GM18502 (cell line): ENCODE results near the gene ABHD6.
"Not testable (repeated sequence)": the region's sequence is repeated elsewhere in the genome, so short reads cannot be mapped to it uniquely, and the experiment has no call there.

ENCODE experiments used
- ATAC-seq: cut with Tn5 transposase; IDR thresholded peaks from one replicate; pipeline ENCODE4 v1.9.1; 2021; ENCODE audit warnings: mild to moderate bottlenecking; ENCODE audit not compliant: unreplicated experiment, poor library complexity

Gene ABHD6

DNA sequence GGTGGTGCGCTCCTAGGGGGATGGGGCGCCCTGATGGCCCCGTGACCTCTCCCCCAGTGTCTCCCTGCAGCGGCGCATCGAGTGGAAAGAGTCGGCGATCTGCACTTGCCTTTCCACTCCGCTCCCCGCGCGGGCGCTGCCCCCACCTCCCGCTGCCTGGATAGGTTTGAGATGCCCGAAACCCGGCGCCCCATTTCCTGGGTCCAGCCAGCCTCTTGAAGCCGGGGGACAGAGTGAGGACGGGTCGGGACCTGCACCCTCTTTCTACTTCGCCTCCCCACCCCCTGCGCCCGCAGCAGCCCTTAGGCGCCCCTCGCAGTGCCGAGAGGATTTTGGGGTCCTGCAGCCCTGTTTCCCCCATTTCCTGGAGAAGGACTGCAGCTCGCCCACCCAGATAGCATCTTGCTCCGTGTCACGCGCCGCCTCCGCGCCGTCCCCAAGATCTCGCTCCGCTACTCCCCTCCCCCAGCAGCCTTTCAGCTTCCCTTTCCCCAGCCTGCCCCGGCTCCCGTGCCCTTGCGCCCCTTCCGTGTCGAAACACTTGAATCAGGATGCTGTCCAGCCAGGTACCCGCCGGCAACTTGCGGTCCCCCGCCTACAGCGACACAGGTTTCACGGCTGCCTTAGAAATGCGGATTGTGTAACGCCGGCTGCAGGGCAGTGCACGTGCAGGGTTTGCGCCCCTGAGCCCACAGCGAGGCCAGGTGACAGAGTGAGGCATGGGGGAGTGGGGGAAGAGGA, 519 bp downstream of the ABHD6 start:
- ATAC-seq = peak; percentile 40

DNA sequence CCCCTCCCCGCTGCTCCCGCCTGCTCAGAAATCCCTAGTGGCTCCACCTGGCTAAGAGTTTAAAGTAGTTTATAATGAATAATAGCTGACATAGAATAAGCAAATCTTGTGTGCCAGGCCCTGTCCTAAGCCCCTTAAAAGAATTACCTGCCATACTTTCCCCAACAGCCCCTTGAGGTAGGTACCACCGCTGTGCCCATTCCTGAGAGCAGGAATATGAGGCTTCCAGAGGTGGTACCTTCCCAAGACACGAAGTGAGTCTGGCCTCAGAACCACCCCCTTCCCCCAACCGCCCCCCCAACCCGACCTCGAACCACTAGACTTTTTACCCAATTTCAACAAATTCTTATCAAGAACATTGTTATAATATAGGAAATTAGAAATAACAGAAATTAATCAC, 1.2 kb downstream of the ABHD6 start:
- no peak for ATAC-seq

DNA sequence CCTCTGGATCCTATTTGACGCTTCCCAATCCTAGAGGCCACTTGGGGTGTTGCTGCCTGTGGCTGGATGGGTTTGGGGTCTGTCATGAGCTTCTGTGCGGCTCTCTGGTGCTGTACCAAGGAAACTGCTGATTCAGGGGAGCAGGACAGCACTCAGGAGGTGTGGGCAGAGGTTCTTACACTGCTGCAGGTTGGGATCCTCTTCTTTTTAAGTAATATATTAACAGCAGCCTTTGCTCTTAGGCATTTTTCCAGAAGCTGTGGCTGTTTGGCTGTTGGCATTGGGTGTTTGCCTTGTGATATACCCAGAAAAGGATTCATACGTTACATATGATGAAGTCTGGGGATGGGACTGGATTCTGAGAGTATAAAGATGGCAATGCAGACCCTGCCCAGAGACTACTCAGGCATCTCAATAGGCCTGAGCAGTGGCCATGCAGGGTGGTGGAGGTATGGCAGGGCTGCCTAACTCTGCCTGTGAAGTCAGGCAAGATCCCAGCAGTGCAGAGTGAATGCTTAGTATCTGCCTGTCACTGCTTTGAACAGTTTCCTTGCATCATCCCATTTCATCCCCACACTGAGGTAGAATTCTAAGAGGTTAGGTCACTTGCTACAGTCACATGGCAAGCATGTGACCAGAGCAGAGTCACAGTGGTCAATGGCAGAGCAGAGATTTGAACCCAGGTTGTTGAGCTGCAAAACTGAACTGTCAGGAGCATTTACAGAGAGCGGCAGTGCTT, 3.9 kb downstream of the ABHD6 start:
- ATAC-seq = no peak

DNA sequence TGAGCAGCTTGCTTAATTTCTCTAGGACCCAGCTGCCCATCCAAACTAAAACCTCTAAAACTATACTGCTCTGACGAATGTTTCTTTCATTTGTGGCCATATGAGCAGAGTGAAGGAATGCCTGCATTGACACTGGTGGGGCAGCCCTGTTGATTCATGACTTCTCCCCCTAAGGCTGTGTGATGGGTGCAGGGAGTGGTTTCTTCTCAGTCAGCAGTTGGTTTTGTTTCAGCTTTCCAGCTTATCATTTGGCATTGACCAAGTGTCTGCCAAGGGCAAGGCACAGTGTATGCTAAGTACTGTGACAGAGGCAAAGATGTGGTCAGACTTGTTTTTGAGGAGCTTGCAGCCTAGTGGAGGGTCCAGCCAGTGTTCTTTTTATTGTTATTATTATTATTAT, 4.7 kb downstream of the ABHD6 start:
- ATAC-seq = no peak

DNA sequence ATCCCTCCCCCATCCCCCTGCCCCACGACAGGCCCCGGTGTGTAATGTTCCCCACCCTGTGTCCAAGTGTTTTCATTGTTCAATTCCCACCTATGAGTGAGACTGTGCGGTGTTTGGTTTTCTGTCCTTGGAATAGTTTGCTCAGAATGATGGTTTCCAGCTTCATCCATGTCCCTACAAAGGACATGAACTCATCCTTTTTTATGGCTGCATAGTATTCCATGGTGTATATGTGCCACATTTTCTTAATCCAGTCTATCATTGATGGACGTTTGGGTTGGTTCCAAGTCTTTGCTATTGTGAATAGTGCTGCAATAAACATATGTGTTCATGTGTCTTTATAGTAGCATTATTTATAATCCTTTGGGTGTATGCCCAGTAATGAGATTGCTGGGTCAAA, 5.3 kb downstream of the ABHD6 start:
- not testable (repeated sequence) for ATAC-seq

DNA sequence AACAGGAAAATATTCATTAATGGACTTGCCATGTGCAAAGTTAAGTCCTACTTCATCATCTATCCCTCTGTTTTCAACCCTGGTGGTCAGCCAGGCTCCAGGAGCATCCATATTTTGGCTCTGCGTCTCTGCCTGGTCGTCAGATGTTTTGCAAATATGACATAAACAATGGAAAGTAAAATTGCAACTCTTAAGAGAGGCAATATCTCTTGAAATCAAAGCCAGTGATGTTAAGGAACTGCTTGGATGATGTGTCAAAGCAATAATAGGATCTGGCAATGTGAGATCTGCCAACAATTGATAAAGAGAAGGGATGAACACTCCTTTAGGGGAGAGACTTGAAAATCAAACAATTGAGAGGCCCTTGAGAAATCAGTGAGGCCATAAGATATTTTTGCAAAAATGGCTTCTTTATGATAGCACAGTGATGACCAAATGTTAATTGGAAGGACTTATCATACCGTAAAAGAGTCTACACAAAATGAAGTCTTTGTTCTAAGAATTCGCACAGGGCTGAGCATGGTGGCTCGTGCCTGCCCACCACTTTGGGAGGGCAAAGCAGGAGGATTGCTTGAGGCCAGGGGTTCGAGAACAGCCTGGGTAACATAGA, 6.5 kb downstream of the ABHD6 start:
- ATAC-seq = no peak

DNA sequence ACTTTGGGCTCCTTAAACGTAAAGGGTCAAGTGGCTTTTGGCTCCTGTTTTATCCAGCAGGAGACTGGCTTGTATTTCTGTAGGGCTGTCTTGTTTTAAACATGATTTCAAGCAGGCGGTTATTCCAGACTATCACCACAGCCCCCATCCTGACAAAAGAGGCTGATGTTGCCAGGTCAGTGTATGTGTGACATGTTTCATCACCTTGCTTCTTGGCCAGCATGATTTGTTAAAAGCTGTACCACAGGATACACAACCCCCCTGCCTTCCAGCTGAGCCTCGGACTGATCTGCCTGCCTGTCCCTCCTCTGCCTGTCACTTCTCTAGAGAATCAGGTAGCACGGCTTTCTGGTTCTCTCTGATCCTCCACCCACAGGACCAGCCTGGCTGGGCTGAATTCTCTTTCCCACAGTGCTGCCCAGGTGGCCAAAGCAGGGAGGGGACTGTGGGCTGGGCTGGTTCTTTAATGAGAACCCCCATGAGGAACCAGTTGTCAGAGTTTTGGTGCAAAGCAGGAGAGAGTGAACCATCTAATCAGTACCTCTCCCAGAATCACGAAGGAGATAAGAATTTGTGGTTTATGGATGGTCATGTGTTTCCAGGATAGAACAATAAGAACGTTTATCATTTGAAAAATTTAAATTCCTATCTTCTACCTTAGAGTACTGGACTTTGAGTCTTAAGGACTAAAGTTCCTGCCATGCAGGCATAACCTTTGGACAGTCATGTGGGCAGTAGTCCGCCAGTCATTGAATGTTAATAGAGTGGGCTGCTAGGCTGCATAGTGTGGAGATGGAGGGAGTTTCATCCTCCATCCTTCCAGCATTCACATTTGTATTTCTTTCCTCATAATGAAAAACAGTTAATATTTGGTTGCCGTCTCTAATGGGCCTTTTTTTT, 8.8 kb downstream of the ABHD6 start:
- ATAC-seq = no peak

DNA sequence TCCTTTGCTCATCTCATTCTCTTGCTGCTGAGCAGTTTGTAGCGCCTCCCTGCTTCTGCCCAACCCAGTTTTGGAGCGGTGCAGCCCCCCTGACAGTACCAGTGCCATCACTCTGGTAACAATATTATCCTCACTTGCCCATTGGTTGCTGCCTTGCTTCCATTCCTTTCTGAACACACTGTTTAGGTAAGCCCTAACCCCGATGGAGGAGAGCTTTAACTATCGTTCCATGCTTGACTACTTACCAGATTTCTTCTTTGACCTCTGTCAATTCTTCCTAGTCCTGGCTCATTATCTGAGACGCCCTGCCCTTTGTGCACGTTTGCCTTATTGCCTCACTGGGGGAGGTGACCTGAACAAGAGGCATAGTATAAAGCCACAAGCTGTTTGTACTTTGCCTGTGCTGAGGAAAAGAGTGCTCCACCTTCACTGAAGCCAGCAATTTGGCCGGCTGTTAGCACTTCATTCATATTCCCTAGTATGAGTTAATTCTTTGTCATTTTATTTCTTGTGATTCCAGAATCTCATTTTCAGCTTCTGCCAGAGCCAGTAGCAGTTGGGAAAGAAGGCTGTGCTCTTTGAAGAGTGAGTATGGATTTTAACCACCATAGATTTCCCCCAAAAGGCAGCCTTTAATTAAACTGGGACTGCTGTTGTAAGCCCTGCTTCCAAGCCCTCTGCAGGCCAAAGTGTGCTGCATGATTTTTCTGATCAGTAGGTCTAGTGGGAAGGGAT, 11.9 kb downstream of the ABHD6 start:
- ATAC-seq = no peak

DNA sequence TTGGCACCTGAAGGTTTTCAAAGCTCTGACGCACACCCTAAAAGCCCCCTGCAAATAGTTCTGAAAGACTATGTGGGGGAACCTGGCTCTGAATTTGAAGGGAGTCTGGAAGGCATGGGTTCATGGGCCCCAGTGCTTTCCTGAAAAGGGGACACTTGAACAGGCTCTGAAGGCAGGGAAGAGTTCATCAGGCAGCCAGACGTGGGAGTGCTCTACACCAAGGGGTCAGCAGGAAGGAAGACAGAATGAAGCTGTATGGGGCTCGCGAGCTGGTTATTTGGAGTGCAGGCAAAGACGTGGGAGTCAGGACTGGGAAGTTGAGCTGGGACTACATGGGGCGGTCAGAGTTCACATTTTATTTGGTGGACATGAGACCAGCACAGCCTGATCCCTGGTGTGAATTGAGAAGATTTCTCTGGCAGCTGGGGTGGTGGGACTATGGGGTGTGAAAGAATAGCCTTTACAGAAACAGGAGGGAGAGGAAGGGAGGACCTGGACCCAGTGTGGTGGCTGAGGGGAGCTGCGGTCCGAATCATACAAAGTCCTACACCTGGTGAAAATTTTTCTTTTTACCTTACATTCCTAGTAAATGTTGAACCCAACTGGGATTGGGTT, 12.6 kb downstream of the ABHD6 start:
- ATAC-seq = no peak

DNA sequence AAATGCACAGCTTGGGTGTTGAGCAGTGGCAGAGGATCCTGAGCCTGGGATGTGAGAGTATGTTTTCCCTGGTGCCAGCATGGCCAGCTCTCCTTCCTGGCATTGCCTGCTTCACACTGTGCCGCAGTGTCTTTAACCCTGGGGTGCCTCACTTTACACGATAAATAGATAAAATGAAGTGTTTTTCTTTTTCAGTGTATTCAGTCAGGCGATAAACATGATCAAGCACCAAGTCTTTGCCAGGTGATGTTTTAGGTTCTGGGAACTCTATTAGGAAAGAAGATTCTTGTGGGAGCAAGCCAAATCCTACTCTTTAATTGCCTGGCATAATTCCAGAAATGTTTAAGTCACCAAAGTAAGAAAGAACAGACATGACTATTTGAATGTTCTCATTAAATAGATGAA, 14.0 kb downstream of the ABHD6 start:
- no peak for ATAC-seq

DNA sequence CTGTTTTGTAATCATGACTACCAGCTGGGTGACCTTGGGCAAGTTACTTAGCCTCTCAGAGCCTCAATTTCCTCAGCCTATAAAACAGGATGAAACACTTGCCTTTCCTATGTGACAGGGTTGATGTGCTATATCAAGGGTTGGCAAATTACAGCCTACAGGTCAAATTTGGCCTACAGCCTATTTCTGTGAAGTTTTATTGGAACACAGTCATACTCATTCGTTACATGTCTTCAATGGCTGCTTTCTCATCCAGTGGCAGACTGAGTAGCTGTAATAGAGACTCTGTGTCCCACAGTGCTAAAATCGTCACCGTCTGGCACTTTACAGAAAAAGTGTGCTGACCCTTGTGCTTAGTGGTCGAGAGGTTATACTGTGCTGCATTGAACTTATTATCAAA, 16.6 kb downstream of the ABHD6 start:
- no peak for ATAC-seq

DNA sequence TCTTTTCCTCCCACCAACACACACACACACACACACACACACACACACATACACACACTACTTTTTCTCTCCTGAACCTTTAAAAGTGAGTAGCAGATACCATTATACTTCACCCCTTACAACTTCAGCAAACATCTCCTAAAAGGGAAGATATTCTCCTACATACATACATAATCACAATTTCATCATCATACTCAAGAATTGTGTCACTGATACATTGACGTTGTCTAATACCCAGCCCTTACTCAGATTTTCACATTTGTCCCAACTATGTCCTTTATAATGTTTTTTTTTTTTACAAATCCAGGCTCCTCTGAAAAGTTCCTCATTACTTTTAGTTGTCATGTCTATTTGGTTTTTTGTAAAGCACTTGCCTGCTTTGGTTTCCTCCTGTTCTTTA, 18.5 kb downstream of the ABHD6 start:
- ATAC-seq = no peak

DNA sequence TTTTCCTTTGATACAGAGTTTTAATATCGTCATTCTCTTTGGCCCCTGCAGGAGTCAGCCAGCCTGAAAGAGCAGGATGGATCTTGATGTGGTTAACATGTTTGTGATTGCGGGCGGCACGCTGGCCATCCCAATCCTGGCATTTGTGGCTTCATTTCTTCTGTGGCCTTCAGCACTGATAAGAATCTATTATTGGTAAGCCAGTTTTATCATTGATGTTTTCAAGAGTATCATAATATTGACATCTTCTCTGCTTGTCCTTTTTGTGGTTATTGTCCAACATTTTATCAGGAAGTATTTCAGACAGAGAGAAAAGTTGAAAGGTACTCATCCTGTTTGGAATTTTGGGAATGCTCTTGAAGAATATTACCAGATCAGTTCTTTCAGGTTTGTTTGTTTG, 18.9 kb downstream of the ABHD6 start:
- ATAC-seq = no peak

DNA sequence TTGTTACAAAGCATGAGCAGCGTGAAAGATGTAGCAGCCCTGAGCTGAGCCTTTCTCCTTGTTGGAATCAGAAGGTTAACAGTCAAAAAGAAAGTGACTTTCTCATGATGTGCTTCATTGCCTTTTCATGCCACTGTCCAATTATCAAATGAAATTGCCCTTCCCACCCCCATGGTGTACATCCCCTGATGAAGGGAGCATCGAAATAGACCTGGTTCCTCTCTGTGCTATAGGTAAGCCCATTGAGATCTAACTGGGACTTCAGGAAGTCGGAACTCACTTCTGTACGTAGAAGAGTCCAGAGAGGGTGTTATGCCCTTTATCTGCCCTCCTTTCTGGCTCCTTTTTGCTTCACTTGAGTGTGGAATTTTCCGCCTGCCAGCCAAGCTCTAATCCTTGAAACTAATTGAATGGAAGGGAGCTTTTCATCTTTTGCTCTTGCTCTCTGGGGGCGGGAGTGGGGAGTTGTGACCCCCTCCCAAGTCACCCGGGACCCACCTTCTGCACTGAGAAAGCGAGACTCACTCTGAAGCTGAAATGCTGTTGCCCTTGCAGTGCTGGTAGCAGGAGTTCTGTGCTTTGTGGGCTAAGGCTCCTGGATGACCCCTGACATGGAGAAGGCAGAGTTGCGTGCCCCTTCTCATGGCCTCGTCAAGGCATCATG, 20.9 kb downstream of the ABHD6 start:
- ATAC-seq = no peak

DNA sequence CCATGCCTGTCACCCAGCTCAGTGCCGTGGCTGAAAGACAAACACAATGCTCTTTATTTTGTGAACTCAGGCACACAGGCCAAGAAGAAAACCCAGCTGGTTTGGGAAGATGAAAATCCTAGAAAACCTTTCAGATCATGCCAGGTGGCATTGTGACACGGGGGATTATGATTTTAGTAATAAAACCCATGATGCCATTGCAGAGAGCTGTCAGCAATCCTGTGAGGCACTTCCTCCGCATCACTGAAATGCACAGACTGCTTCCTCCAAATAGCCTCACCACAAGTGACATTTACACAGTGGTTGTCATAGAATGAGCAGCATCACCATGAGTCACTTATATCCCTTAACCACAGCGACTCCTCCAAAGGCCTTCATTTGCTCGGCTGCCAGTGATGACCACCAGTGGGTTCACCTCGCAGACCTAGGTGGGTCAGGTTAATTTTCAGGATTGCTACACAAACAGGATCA, 22.7 kb downstream of the ABHD6 start:
- no peak for ATAC-seq

DNA sequence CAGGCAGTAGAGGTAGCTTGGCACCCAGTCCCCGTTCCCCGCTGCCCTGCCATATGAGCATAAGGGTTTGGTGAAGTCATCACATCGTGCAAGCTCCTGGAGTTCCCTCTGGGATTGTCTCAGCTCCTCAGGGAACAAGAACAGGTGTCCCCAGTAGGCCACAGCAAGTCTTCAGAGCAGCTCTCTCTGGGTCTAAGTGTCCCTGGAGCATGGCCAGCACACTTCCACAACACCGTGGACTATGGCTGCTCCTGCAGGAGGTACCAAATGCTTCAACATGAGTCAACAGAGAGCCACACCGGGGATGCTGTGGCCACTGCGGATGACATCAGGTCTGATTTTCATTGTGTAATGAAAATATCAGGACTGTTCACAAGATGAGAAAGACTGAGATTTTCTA, 23.1 kb downstream of the ABHD6 start:
- ATAC-seq = no peak

DNA sequence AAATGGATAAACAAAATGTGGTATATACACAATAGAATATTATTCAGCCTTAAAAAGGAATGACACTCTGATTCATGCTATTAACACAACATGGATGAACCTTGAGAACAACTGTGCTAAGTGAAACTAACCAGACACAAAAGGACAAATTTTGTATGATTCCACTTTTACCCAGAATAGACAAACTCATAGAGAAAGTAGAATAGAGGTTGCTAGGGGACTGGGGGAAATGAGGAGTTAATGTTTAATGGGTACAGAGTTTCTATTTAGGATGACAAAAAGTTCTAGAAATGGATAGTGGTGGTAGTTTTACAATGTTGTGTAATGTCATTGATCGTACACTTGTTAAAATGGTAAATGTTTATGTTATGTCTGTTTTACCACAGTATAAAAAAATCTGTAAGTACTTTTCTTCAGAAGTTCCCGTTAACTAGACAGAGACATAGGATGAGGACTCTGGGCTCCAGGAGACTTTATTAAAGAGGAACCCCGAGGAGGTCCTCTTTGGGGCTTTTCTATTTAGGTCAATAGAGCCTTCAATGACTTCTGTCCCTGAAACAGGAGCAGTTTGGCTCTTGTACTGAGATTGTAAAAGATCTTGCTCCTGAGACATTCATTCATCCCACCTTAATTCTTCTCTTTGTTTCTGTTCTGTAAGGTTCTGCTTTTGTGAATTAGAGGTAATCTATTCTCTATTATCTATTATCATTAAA, 24.5 kb downstream of the ABHD6 start:
- ATAC-seq = no peak

DNA sequence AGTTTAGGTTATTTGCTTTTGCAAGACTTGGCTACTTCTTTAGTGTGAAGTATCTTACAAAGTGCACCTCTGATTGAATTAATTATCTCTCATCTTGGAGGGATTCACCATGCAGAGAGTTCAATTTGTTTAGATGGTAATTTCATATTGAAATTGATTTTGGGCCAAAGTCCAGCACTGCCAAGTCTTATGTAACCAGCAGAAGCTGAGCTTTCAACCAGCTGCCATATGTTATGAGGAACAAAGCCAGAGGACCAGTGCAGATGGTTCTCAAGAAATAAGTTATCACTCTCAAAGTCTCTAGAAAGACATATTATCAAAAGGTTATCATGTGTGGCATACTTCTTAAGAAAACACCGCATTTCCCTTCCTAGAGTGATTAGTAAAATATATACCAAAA, 29.0 kb downstream of the ABHD6 start:
- no peak for ATAC-seq
